Breast epithelium (tissue), 3 donors: ENCODE data around the gene EXOSC2.

Source experiments
- POLR2A ChIP-seq: fragments of 450-650 bp; IDR thresholded peaks from one replicate; pipeline ENCODE4 v1.6.1; 2016; ENCODE audit warnings: antibody characterized with exemption, mild to moderate bottlenecking, moderate library complexity
- POLR2AphosphoS5 ChIP-seq, 3 donors: sonication (generic); formaldehyde crosslinking; IDR thresholded peaks; one replicate each; pipeline ENCODE4 v1.6.1; 2017; ENCODE audit warnings: antibody characterized with exemption in 3 of 3
- TF ChIP-seq, protein P1 (sequence below), 3 donors: fragments of 450-650 bp; IDR thresholded peaks; one replicate each; pipeline ENCODE4 v1.5.1; 2016 to 2017; ENCODE audit warnings: antibody characterized with exemption in 3 of 3, mild to moderate bottlenecking in 3 of 3, moderate library complexity in 3 of 3

DNA sequence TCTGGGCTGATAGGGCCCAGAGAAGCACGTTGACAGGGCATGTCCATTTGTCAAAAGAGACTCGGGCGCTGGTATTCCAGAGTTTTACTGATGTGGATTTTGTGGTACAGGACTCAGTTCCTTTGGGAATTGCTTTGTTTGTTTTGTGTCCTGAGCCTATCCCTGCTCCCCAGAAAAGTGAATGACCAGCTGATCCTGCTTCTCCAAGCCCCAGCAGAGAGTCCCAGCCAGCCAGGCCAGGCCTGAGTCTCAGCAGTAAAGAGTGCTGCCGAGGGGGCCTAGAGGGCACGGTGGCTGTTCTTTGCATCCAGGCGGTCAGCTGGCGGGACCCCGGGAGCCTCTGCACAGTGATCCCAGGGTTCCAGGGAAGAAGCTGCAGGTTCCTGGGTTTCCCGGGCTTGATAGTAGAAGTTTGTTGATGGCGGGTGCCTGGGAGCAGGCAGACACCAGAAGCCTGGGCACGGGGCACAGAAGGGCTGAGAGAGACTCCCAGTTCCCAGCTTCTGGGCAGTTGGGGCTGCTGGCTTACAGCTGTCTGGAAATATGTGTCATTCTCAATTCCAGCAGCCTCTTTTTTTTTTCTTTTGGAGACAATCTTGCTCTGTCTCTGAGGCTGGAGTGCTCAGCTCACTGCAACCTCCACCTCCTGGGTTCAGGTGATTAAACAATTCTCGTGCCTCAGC lies 20.5 kb upstream of the EXOSC2 start:
- TF ChIP-seq, protein P1, sequence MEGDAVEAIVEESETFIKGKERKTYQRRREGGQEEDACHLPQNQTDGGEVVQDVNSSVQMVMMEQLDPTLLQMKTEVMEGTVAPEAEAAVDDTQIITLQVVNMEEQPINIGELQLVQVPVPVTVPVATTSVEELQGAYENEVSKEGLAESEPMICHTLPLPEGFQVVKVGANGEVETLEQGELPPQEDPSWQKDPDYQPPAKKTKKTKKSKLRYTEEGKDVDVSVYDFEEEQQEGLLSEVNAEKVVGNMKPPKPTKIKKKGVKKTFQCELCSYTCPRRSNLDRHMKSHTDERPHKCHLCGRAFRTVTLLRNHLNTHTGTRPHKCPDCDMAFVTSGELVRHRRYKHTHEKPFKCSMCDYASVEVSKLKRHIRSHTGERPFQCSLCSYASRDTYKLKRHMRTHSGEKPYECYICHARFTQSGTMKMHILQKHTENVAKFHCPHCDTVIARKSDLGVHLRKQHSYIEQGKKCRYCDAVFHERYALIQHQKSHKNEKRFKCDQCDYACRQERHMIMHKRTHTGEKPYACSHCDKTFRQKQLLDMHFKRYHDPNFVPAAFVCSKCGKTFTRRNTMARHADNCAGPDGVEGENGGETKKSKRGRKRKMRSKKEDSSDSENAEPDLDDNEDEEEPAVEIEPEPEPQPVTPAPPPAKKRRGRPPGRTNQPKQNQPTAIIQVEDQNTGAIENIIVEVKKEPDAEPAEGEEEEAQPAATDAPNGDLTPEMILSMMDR (IDR thresholded peaks at IDR 0.05), result no peak
- no peak for TF ChIP-seq POLR2AphosphoS5 (IDR thresholded peaks at IDR 0.05)
- no peak for TF ChIP-seq POLR2A
